IMR-90 (cell line): ENCODE data around the gene CHD9. TPM values are rescaled to one million over a fixed set of nuclear protein-coding genes. Genes with fewer than 3 reads are reported as not detected.
A peak's percentile ranks its signal among the peaks of the same experiment; 100 is the strongest.

Source experiments
- ATAC-seq: fragments of 200-7000 bp; cut with Tn5 transposase; 2 replicates; pipeline ENCODE4 v1.9.1; 2020; ENCODE audit warnings: low read depth, mild to moderate bottlenecking, moderate library complexity
- BruUV-seq: library from RNA; stranded (reverse); fragments of 400-500 nt; replicated peaks from 2 replicates; lab custom pipeline; 2021; lab: Mats Ljungman, UMichigan
- CTCF ChIA-PET: fragments of 300-600 bp; formaldehyde crosslinking; extraction: SDS; loops from one replicate; lab custom pipeline; 2021; ENCODE audit warnings: antibody characterized with exemption; lab: Yijun Ruan, JAX
- POLR2A ChIA-PET: fragments of 300-600 bp; sonication (Branson Sonifier 250); formaldehyde crosslinking; loops from one replicate; lab custom pipeline; 2022; ENCODE audit warnings: antibody characterized with exemption; ENCODE audit not compliant: unreplicated experiment; lab: Charles Lee
- DNase-seq: peaks from one replicate; pipeline ENCODE4 v3.0.0; 2013
- H2AFZ ChIP-seq: replicated peaks from 2 replicates; pipeline ENCODE3; 2013; ENCODE audit warnings: low read length, mild to moderate bottlenecking; ENCODE audit not compliant: poor library complexity
- H2AK5ac ChIP-seq: 2 replicates; pipeline ENCODE4 v1.6.1; 2013; ENCODE audit warnings: low read depth, low read length, inconsistent platforms
- H2AK9ac ChIP-seq: replicated peaks from 2 replicates; pipeline ENCODE3; 2013; ENCODE audit warnings: mild to moderate bottlenecking, low read depth, low read length, moderate library complexity; ENCODE audit not compliant: poor library complexity
- H2BK120ac ChIP-seq: 2 replicates; pipeline ENCODE4 v1.6.1; 2013; ENCODE audit warnings: low read depth, low read length, inconsistent platforms
- H2BK15ac ChIP-seq: 3 replicates; pipeline ENCODE4 v1.6.1; 2013; ENCODE audit warnings: low read depth, low read length, inconsistent platforms
- H2BK20ac ChIP-seq: 2 replicates; pipeline ENCODE4 v1.6.1; 2013; ENCODE audit warnings: low read depth, mild to moderate bottlenecking, inconsistent platforms, low read length, moderate library complexity
- H2BK5ac ChIP-seq: 2 replicates; pipeline ENCODE4 v1.6.1; 2013; ENCODE audit warnings: mild to moderate bottlenecking, low read depth, low read length, inconsistent platforms; ENCODE audit not compliant: poor library complexity, severe bottlenecking
- H3K14ac ChIP-seq: replicated peaks from 2 replicates; pipeline ENCODE4 v1.6.1; 2013; ENCODE audit warnings: low read depth, low read length, inconsistent platforms
- H3K18ac ChIP-seq: 2 replicates; pipeline ENCODE4 v1.6.1; 2013; ENCODE audit warnings: low read depth, low read length, control low read depth
- H3K23ac ChIP-seq: 2 replicates; pipeline ENCODE4 v1.6.1; 2013; ENCODE audit warnings: low read depth, low read length, inconsistent platforms
- H3K27ac ChIP-seq: 2 replicates; pipeline ENCODE4 v1.5.1; 2013; ENCODE audit warnings: mild to moderate bottlenecking, control low read depth, low read length; ENCODE audit not compliant: insufficient read depth
- H3K27me3 ChIP-seq: 2 replicates; pipeline ENCODE4 v1.6.1; 2013; ENCODE audit warnings: low read length; ENCODE audit not compliant: control insufficient read depth, insufficient read depth
- H3K36me3 ChIP-seq: 2 replicates; pipeline ENCODE4 v1.6.1; 2013; ENCODE audit warnings: low read length, mixed read lengths; ENCODE audit not compliant: control insufficient read depth, insufficient read depth
- H3K4ac ChIP-seq: 2 replicates; pipeline ENCODE4 v1.6.1; 2013; ENCODE audit warnings: low read depth, low read length, inconsistent platforms
- H3K4me1 ChIP-seq: 2 replicates; pipeline ENCODE4 v1.6.1; 2013; ENCODE audit warnings: low read length, mixed read lengths; ENCODE audit not compliant: control insufficient read depth, insufficient read depth
- H3K4me2 ChIP-seq: 2 replicates; pipeline ENCODE4 v1.6.1; 2013; ENCODE audit warnings: low read depth, mild to moderate bottlenecking, control low read depth, low read length, moderate library complexity
- H3K4me3 ChIP-seq: 2 replicates; pipeline ENCODE4 v1.5.1; 2013; ENCODE audit warnings: low read depth, mild to moderate bottlenecking, control low read depth, low read length, moderate library complexity; ENCODE audit not compliant: insufficient read depth
- H3K56ac ChIP-seq: 2 replicates; pipeline ENCODE4 v1.6.1; 2013; ENCODE audit warnings: low read length, inconsistent platforms; ENCODE audit not compliant: insufficient read depth; ENCODE audit errors: extremely low read depth
- H3K79me1 ChIP-seq, 2 experiments: 2 replicates each; pipeline ENCODE4 v1.6.1; 2013; ENCODE audit warnings: low read length in 2 of 2, inconsistent platforms in 1 of 2, low read depth in 1 of 2
- H3K9ac ChIP-seq: 2 replicates; pipeline ENCODE4 v1.6.1; 2013; ENCODE audit warnings: low read depth, low read length, control low read depth
- H3K9me1 ChIP-seq: 2 replicates; pipeline ENCODE4 v1.6.1; 2013; ENCODE audit warnings: low read length, inconsistent platforms; ENCODE audit not compliant: insufficient read depth
- H3K9me3 ChIP-seq: 2 replicates; pipeline ENCODE4 v1.6.1; 2013; ENCODE audit warnings: low read length; ENCODE audit not compliant: control insufficient read depth, insufficient read depth
- H4K20me1 ChIP-seq: 2 replicates; pipeline ENCODE4 v1.6.1; 2013; ENCODE audit warnings: low read length, inconsistent platforms; ENCODE audit not compliant: insufficient read depth
- H4K5ac ChIP-seq: 2 replicates; pipeline ENCODE4 v1.6.1; 2013; ENCODE audit warnings: mild to moderate bottlenecking, low read depth, low read length, control low read depth
- H4K8ac ChIP-seq, 2 experiments: 2 replicates each; pipeline ENCODE4 v1.6.1; 2013; ENCODE audit warnings: low read depth in 2 of 2, low read length in 2 of 2, control low read depth in 1 of 2, inconsistent platforms in 1 of 2
- H4K91ac ChIP-seq: 2 replicates; pipeline ENCODE4 v1.6.1; 2013; ENCODE audit warnings: low read depth, low read length, inconsistent platforms; ENCODE audit not compliant: insufficient read depth
- CHD1 ChIP-seq: IDR thresholded peaks from 2 replicates; pipeline ENCODE4 v1.6.1; 2012; ENCODE audit warnings: low read depth, low read length, improper control_type of control experiment
- WGBS, 2 experiments: methylation state at CpG; one replicate each; pipeline versions ENCODE4 v1.1.5 to v1.1.7; 2013; ENCODE audit warnings: missing lambda C conversion rate in 2 of 2; ENCODE audit not compliant: insufficient read length in 1 of 2; ENCODE audit errors: extremely low coverage in 2 of 2; 5-methylcytosine and 5-hydroxymethylcytosine counted together
- dilution Hi-C: fragments of 300-500 bp; cut with HindIII; formaldehyde crosslinking; loops from one replicate; pipeline ENCODE4 v1.14.3; 2018; ENCODE audit warnings: low sequenced_read_pairs; ENCODE audit not compliant: unreplicated experiment
- in situ Hi-C: fragments of 300-500 bp; cut with MboI; formaldehyde crosslinking; loops from 3 replicates; pipeline ENCODE4 v1.14.3; 2019; ENCODE audit warnings: low sequenced_read_pairs, inconsistent platforms, mixed read lengths
- intact Hi-C: fragments of 100-400 bp; cut with micrococcal nuclease; formaldehyde crosslinking; loops from 2 replicates; pipeline ENCODE4 v1.10.0; 2022
- polyA plus RNA-seq, 3 experiments: library from polyadenylated mRNA; depleted of rRNA; stranded (reverse); fragments of >200 nt; gene quantifications; 2 replicates each; pipeline ENCODE4 v1.2.3, GENCODE V29; 2012; ENCODE audit warnings: low replicate concordance in 1 of 3
- total RNA-seq: library from RNA; depleted of rRNA; stranded (reverse); fragments of >200 nt; gene quantifications from 2 replicates; pipeline ENCODE4 v1.2.3, GENCODE V29; 2012

Gene CHD9
- total and polyA plus RNA-seq, 2 of the 4 experiments (the other 2 are of a cell fraction): 9.1 to 48.8 TPM

DNA sequence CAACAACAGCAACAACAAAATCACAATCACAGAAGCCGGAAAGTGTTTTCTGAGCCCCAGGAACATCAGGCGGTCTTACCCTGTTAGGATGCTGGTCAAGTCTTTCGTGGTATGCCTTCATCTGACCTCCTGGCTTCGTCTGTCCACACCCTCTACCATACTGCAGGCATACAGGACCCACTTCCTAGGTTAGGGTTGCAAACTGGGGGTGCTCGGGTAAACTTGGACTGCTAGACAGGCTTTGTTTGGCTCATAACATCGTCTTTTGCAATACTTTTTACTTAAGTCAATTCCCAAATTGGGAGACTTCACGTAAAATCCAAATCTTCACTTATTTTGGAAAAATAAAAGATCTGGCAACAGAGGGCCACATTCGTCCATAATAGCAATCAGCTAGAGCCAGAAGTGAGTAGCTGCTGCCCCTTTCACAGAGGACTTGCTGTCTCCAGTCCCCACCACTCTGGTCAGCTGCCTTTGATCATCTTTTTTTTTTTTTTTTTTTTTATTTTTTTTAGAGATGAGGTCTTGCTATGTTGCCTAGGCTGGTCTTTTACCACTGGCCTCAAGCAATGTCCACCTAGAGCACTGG, 30.0 kb downstream of the CHD9 start:
- Histone ChIP-seq H3K27ac (peak overlapping the region; percentile 56; the same call in 1 of the 2 replicates), H3K56ac (no peak overlapping the region), H3K4me3 (no peak overlapping the region), H2AK5ac (peak overlapping the region; percentile 36; the same call in 1 of the 2 replicates), H2BK120ac (peak overlapping the region; percentile 18; the same call in 1 of the 2 replicates), H3K4me2 (no peak overlapping the region), H3K4me1 (peaks cover 14% of the 10 kb centered on the region), H2BK20ac (peak overlapping the region; percentile 44; the same call in 1 of the 2 replicates), H3K9ac (no peak overlapping the region), H3K9me1 (peaks cover 32% of the 10 kb centered on the region), H3K79me1 (peaks cover 20 to 62% of the 10 kb centered on the region in 2 experiments), H2BK15ac (no peak overlapping the region), H4K20me1 (peaks cover 13% of the 10 kb centered on the region; the same call in 1 of the 2 replicates), H3K4ac (peak overlapping the region; percentile 40; the same call in 1 of the 2 replicates), H4K8ac (peak overlapping the region in 1 of 2 experiments; percentile 22; a peak in 1 of 4 replicates), H2AK9ac (no peak overlapping the region), H4K91ac (no peak overlapping the region), H3K27me3 (no peaks in the 10 kb centered on the region), H2BK5ac (no peak overlapping the region), H3K9me3 (no peaks in the 10 kb centered on the region), H3K36me3 (no peaks in the 10 kb centered on the region), H2AFZ (no peak overlapping the region), H3K14ac (peak overlapping the region; percentile 75), H3K18ac (no peak overlapping the region; the same call in 1 of the 2 replicates), H3K23ac (0 out of 2 replicates have a peak overlapping the region, but pooled peaks have one; percentile 75), H4K5ac (0 out of 2 replicates have a peak overlapping the region, but pooled peaks have one; percentile 21)
- TF ChIP-seq CHD1: no peak
- in situ Hi-C loops: loop anchor here (5.0 kb wide), 1 partner anchor 42 kb away; no protein-coding TSS in a partner anchor
- DNase-seq (no peak), ATAC-seq (no peak)
- intact Hi-C loops: no loop called here
- no TSS peak for BruUV-seq
- POLR2A ChIA-PET: no interaction called here
- WGBS, 2 experiments: no CpG with 5 or more reads among the region's 8 CpGs
- CTCF ChIA-PET: no interaction called here
- dilution Hi-C loops: no loop called here
